Measurements from ENCODE around the gene SSTR5. TPM values are rescaled to one million over a fixed set of nuclear protein-coding genes. Genes with fewer than 3 reads are reported as not detected.
"Not testable (repeated sequence)": the region's sequence is repeated elsewhere in the genome, so short reads cannot be mapped to it uniquely, and the experiment has no call there.

Gene SSTR5
- polyA plus RNA-seq, 1 donor, result not detected

DNA sequence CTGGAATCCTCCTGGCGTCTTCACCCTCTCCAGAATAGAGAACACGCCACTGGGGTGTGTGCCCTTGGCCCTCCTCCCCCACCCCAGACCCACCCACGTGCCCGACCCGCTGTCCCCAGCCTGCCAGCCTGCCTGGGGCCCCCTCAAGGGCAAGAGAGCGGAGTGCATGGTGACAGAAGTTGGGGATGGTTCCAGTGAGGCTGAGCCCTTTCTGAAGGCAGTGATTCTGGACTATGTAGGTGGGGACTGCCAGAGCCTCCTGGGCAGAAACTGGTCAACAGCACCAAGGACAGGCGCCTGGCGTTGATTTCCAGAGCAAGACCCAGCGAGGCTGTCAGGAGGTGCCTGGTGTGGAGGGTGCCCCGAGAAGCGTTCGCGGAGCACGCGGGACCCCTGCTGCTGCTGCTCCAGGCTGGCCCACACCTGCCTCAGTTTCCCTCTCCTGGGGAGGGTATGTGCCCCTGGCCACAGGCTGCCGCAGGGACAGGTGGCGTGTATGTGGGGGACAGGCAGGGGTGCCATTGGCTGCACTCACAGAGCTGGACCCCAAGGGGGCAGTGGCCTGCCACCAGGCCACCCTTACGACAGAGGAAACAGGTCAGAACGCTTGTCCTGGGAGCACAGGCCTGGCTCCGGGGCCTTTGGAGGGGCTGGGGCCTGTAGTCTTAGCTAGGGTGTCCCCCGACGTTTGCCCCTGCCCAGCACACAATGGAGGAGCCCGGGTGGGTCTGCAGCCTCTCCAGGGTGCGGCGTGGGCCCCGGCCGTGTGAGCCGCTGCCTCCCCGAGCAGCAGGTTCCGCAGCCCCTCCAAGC lies 1.2 kb downstream of the SSTR5 start:
- no peak for DNase-seq (ENCODE audit: low read depth)

DNA sequence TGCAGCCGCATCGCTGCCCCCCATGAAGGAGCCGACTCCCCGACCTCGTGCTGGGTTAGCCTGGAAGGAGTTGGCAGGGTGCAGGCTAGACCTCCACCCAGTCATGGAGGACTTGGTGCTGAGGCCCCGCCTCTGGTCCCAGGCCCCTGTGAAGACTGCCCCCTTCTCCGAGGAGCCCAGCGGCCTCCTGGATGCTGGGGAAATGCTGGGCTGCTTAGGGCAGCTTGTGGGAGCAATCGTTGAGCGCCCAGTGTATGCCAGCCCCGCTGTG lies 1.8 kb downstream of the SSTR5 start:
- no peak for DNase-seq (ENCODE audit: low read depth)

DNA sequence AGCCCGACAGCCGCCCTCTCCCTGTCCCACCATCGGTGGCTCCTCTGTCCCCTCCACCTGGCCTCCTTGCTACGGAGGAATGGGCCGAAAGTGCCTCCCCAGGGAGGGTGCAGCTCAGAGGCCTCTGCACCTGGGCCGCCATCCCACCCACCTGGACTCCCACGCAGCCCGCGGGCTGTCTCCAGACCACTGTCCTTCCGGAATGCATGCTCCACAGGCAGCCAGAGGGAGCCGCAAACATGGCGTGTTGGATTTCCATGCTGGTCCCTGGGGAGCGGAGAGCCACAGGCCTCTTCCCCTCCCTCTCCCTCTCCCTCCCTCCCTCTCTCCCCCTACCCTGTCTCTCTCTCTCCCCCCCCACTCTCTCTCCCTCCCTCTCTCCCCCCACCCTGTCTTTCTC lies 3.0 kb downstream of the SSTR5 start:
- no peak for DNase-seq (ENCODE audit: low read depth)

DNA sequence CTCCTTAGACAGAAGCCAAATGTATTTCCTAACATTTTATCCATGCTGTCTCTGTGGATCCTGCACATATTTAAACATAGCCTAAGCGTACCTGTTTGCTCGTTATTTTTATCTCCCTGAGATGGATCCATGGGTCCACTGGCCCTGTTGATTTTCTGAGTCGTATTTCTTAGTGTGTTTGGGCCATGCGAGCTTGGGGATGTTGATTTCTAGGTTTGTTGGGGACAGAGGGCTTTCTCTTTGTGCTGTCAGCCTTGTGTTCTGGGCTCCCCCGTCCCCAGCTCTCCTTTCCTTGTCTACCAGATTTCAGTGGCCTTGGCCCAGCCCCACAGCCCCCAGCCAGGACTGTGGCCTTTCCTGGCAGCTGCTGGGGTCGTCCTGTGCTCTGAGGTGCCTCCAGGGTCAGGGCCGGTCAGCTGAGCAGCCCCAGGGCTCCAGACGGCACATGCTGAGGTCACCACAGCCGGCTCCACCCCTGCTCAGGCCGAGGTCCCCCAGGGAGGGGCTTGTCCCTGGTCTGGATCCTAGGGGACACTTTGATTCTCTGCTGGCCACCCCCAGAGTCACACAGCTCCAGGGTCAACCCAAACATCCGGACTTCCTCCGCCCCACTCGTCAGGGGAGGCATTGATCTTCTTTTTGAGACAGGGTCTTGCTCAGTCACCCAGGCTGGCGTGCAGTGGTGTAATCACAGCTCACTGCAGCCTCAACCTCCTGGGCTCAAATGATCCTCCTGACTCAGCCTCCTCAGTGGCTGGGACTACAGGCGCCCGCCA lies 4.4 kb downstream of the SSTR5 start:
- no peak for DNase-seq (ENCODE audit: low read depth)

DNA sequence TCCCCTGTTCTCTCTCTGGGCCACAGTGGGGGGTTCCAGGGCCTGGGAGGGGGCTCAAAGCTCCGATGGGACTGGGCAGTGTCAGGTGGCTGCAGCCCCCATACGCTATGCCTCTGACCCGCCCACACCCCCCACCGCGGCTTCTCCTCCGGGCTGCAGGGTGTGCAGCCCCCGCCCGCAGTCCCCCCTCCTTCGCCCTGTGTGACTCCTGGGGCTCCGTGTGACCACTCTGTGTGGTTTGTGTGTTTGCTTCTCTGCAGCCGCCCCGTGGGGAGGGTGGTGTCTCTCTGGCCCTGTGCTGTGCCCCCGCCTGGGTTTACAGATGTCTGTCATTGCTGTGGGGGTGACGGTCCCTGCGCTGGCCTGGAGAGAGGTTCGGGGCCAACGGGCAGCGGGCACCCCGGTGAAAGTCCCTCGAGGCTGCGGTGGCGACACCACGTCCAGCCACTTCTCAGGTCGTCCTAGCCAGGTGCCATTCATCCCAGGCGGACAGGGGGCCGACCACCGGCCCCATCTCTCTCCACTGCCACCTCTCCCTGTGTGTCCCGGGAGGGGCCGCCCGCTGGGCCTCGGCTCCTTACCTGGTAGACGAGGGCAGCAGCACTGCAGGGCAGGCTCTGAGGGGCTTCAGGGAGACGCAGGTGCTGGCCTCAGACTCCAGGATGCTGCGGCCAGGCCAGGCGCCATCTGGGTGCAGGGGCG lies 5.5 kb downstream of the SSTR5 start:
- DNase-seq (ENCODE audit: low read depth), result no peak

DNA sequence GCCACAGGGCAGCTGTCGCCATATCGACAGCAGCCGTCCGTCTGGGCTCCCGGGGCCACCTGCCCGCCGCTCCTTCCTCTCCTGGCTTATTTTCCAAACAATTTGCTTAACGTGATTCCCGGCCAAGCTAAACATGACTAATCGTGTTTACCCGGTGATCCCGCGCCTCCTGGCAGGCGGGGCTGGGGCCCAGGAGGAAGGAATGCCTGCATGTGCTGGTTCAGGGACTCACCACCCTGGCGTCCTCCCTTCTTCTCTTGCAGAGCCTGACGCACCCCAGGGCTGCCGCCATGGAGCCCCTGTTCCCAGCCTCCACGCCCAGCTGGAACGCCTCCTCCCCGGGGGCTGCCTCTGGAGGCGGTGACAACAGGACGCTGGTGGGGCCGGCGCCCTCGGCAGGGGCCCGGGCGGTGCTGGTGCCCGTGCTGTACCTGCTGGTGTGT lies 6.1 kb downstream of the SSTR5 start:
- no peak for DNase-seq (ENCODE audit: low read depth)

DNA sequence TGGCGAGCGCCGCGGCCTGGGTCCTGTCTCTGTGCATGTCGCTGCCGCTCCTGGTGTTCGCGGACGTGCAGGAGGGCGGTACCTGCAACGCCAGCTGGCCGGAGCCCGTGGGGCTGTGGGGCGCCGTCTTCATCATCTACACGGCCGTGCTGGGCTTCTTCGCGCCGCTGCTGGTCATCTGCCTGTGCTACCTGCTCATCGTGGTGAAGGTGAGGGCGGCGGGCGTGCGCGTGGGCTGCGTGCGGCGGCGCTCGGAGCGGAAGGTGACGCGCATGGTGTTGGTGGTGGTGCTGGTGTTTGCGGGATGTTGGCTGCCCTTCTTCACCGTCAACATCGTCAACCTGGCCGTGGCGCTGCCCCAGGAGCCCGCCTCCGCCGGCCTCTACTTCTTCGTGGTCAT lies 6.8 kb downstream of the SSTR5 start:
- no peak for DNase-seq (ENCODE audit: low read depth)

DNA sequence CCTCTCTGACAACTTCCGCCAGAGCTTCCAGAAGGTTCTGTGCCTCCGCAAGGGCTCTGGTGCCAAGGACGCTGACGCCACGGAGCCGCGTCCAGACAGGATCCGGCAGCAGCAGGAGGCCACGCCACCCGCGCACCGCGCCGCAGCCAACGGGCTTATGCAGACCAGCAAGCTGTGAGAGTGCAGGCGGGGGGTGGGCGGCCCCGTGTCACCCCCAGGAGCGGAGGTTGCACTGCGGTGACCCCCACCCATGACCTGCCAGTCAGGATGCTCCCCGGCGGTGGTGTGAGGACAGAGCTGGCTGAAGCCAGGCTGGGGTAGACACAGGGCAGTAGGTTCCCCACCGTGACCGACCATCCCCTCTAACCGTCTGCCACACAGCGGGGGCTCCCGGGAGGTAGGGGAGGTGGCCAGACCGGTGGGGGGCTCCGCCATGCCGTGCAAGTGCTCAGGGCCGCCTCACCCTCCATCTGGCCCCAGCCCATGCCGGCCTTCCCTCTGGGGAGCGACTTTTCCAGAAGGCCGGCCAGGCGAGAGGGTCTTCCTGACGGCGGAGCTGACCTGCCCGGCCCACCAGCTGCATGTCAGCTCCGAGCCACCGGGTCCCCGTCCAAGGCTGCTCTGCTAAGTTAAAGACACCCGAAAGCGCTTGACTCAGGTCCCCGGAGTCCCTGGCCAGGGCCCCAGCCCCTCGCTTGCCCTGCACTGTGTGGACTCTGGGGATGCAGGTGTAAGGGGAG lies 7.4 kb downstream of the SSTR5 start:
- no peak for DNase-seq (ENCODE audit: low read depth)

DNA sequence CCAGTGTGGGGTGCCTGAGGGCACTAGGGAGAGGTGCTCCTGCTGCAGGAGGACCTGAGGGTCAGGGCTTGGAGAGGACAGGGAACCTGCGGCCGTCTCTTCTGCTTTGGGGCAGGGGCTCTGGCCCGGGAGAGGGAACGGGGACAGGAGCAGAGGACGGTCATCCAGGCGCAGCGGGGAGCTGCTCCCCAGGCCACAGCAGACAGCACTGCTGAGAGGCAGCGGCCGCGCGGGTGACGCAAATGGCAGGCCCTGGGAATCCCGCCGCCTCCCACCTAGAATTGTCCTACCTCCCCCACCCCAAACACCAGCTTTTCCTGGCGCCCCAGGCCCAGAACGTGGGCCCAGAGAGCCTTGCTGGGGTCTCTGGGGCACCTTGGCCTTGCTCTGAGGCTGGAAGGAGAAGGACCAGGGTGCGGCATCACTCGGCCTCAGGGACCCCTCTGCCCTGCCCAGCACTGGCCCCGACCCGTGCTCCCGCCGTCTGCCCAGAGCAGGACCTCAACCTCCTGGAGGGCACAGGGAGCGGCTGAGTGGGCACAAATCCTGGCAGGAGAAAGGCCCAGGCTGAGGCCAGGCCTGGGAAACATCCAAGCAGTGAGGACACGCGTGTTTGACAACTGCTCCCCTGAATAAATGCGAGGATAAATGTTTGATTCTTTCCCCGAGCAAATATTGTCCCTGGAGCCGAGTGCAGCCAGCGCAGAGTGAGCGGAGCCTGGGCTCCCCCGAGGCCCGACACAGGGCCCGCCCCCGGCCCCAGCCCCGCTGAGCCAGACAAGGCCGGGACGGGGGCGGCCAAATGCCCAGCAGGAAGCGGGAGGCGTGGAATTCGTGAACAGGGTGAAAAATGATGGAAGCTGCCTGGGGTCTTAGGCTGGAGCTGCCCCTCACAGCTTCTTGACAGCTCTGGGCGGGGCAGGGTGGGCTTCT lies 8.5 kb downstream of the SSTR5 start:
- no peak for DNase-seq (ENCODE audit: low read depth)

DNA sequence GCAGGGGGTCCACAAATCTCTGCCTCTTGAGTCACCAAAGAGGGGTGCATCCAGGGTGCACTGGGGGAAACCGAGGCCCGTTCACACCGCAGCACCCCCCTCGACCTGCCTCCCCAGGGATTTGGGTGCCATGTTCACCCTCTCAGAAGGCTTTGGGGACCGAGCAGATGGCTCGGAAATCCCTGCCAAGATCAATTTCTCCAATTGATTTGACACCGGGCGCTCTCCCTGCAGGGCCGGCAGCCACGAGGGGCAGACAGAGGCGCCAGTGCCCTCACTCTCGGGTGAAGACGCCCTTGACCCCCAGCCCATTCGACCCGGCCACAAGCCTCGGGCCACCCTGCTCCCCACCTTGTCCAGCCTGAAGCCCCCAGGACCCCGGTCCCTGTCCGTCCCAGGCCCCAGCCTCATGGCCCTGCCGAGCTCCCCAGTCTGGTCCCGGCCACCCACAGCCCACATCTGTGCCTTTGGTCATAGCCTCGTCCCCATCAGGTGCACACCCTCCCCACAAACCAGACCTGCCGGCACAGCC lies 9.3 kb downstream of the SSTR5 start:
- DNase-seq (ENCODE audit: low read depth), result no peak

DNA sequence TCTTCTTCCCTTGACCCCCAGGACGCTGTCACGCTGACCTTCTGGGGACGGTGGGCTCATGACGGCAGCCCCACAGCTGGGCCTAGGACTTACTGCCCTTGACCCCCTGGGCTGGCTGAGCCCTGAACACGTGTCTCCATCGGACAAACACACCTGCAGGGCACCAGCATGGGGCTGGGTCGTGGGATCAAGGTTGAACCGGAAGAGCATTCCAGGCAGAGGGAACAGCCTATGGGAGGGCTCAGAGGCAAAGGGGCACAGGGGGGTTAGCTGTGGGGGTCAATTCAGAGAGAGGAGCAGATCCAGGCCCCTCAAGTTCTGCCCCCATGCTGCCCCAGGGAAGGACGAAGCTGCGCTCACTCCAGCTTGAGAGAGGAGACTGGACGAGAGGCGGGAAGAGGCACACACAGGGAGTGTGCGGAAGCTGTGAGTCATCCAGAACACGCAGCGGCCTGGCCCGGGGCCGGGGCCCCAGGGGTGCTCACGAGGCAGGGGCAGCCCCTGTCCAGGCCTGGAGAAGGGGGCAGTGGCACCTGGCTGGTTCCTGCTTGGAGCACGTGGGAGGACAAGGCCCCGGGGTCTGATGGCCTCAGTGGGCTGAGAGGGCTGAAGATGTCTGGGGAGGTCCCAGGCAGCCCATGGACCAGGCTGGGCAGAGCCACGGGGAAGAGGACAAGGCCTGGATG lies 9.9 kb downstream of the SSTR5 start:
- DNase-seq (ENCODE audit: low read depth), result no peak

DNA sequence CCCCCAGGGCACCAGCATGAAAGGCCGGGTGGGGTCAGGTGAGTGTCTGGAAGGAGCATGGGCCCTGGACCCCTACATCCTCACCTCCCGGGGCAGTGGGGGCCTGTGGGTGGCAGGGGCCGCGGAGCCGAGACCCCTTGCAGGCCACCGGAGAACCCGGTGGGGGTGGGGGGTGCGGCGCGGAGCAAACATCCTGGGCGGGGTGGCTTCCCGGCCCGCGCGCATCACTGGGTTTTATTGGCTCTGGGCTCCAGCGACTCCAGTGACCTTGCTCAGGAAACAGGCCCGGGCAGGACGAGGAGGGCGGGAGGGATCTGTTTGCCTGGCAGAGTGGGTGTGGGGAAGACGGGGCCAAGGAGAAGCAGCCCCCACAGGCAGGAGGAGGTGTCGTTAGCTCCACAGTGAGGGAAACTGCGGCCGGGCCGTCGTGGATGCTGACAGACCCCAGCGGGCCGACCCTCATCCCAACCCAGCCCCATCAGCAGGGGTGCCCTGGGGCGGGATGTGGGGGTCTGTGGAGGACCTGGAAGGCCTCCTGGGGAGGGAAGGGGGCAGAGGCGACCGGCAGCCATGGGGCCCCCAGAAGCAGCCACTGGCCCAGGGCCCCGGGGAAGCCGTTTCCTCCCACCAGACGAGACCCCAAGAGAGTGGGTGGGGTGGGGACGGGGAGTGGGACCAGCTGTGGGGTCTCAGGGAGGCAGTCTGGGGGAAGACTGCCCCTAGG lies 10.6 kb downstream of the SSTR5 start:
- no peak for DNase-seq (ENCODE audit: low read depth)

DNA sequence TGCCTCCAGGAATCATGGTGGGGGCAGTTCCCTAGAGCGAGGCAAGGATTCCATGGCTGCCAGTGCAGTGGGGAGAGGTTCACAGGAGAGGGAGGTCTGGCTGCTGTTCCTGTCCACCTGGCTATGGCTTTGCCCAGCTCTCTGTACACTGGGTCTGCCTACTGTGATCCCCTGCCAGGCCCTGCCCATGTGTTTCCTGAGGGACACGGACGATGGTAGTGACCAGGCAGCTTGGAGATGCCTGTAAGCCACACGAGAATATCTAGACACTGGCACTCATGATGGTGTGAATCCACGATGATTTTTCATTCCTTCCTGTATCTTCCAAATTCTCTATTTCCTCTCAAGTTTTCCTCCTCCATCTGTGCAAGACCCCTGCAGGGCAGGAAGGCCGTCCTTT lies 12.4 kb downstream of the SSTR5 start:
- DNase-seq (ENCODE audit: low read depth), result no peak

DNA sequence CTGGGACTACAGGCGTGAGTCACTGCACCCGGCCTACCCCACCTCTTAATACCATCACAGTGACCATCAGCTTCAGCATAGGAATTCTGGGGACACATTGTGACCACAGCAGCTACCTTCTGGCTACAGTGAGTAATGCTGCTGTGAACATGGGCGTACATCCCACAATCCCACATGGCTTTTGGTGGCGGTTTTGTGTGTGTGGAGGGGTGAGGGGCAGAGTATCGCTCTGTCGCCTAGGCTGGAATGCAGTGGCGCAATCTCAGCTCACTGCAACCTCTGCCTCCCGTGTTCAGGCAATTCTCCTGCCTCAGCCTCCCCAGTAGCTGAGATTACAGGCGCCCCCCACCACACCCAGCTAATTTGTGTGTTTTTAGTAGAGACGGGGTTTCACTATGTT lies 13.9 kb downstream of the SSTR5 start:
- DNase-seq (ENCODE audit: low read depth), result not testable (repeated sequence)

DNA sequence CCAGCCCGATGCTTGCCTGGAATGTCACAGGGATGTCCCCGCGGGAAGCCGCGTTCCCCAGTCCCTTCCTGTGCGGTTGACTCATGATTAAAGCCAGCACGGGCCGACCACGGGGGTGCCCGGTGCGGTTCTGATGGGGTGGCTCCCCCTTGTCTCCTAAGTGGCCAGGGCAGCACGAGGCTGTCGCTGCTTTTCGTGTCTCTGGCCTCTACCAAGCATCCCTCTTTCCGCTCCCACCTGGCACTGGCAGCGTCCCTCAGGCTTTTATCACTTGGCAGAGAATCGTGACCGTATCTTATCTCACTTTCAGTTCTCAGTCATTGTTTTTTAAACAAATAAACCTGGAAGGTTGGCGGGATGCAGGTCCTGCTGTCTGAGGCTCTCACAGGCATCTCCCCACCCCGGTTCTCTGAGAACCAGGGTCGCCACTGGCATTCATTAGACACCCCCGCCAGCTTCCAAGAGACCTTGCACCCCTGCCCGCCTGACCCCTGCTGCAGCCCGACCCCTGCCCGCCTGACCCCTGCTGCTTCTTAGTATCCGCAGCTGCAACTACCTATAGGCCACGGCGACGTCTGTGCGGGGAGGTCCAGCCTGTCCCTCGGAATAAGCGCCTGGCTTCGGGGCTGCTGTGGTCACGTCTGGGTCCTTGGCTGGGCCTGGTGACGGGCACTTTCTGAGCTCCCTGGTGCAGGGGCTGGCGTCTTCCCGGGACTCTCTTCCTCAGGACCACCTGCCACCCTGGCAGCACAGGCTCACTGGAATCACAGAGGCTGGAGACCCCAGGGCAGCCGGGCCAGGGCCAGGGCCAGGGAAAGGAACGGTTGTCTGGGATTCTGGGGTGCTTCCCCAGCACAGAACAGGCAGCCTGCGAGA lies 16.0 kb downstream of the SSTR5 start:
- DNase-seq (ENCODE audit: low read depth), result no peak

DNA sequence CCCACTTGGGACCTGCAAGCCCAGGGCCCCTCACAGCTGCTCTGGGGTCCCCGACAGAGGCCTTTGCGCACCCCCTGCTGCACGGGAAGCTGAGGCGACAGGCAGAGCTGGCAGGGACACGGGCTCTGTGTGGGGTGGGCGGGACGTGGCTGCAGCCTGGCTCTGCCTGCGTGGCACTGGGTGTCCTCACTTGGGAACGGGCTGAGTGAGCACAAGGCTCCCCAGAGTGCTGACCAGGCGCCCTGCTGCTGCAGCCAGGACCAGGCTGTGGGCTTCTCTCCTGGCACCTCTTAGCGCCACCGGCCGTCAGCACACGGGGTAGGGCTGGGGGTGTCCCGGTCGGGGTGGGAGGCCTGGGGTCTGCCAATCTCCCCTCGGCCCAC lies 16.9 kb downstream of the SSTR5 start:
- no peak for DNase-seq (ENCODE audit: low read depth)

DNA sequence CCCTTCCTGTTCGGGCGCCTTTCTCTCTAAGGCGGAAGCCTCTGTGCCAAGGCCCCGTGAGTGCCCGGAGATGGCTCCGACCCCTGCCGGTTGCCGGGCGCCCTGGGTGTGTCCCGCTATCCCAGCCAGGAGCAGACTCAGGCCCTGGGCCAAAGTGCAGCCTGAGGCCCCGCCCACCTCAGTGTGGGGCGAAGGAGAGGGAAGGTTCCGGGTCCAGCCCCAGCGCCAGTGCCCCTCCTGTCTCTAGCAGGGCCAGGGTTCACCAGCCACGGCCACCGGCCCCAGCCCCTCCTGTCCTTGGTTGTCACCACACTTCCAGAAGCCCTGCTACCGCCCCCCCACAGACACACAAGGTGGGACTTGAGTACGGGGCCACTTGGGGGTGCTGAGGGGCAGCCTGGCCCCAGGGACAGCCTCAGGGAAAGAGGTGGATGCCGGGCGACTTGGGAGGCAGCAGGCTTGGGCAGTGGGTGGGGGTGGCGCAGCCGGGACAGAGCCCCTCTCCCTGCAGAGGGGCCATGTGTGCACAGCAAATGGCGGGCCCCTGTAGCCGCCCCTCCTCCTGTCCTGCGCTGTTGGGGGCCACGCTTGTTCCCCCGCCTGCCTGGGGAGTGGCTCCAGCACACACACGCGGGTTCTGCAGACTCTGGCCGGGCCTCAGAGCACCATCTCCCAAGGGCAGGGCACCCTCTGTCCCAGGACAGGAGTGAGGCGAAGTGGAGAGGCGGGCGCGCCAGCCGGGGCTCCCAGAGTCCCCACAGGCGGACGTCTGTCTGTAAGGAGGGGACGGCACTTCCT lies 17.5 kb downstream of the SSTR5 start:
- no peak for DNase-seq (ENCODE audit: low read depth)

Measured in forelimb muscle (tissue), 1 donor.